Measurements from ENCODE around the gene FCRLB.
A peak's percentile ranks its signal among the peaks of the same experiment; 100 is the strongest.

FCRLB gene

GRCh38 chr1:161749509-161750407 is 28.4 kb downstream of the FCRLB start, which contains the start of gene DUSP12:
Gene DUSP12, plus strand, starts transcription at chr1:161749786. Its CDS starts 16 bp downstream, at chr1:161749802.
- Histone ChIP-seq H3K79me2 (ENCODE audit: insufficient read depth, low read length) (peaks cover 6% of the 10 kb centered on the region; the same call in 1 of the 2 replicates), H3K9ac (ENCODE audit: low read length) (peak within 1 kb of the TSS; percentile 78), H3K4me1 (ENCODE audit: insufficient read depth, low read length, severe bottlenecking) (peaks cover 33% of the 10 kb centered on the region), H3K9me2 (ENCODE audit: low read depth, low read length) (no peaks in the 10 kb centered on the region), H3K27me3 (ENCODE audit: insufficient read depth, low read length) (no peaks in the 10 kb centered on the region), H3K36me3 (ENCODE audit: insufficient read depth, low read length) (peaks cover 32% of the 10 kb centered on the region), H3K9me3 (ENCODE audit: low read length) (no peaks in the 10 kb centered on the region), H3K27ac (ENCODE audit: low read depth, low read length, poor library complexity, severe bottlenecking) (peak within 1 kb of the TSS; percentile 72), H3K4me2 (ENCODE audit: low read length) (peak within 1 kb of the TSS; percentile 81), H3F3A (ENCODE audit: insufficient read depth, low read length) (no peaks in the 10 kb centered on the region), H4K20me1 (ENCODE audit: insufficient read depth, low read length) (no peaks in the 10 kb centered on the region), H3K4me3 (ENCODE audit: low read depth, low read length, poor library complexity, severe bottlenecking) (peak within 1 kb of the TSS; percentile 91), H2AFZ (ENCODE audit: low read length) (peak within 1 kb of the TSS; percentile 61; the same call in 1 of the 2 replicates)
- no peak for TF ChIP-seq EZH2 (IDR thresholded peaks at IDR 0.05; ENCODE audit: borderline replicate concordance, low read length)
- TF ChIP-seq CTCF (IDR thresholded peaks at IDR 0.05; ENCODE audit: low read length) = peak; percentile 51

- no peak for TF ChIP-seq EZH2 (IDR thresholded peaks at IDR 0.05; ENCODE audit: borderline replicate concordance, low read length)
- TF ChIP-seq CTCF (IDR thresholded peaks at IDR 0.05; ENCODE audit: low read length) = peak; percentile 91
- H3K9me3 ChIP-seq (ENCODE audit: low read length) = no peaks in the 10 kb centered on the region
- H3K27me3 ChIP-seq (ENCODE audit: insufficient read depth, low read length) = no peaks in the 10 kb centered on the region
- no peaks in the 10 kb centered on the region for H4K20me1 ChIP-seq (ENCODE audit: insufficient read depth, low read length)
- no peak overlapping the region; the same call in 1 of the 2 replicates for H3K9ac ChIP-seq (ENCODE audit: low read length)
- H3K9me2 ChIP-seq (ENCODE audit: low read depth, low read length) = no peaks in the 10 kb centered on the region
- peak overlapping the region; percentile 70 for H3K4me2 ChIP-seq (ENCODE audit: low read length)
- H3K79me2 ChIP-seq (ENCODE audit: insufficient read depth, low read length) = peaks cover 12% of the 10 kb centered on the region
- no peak overlapping the region for H2AFZ ChIP-seq (ENCODE audit: low read length)
- H3K36me3 ChIP-seq (ENCODE audit: insufficient read depth, low read length) = peaks cover 2% of the 10 kb centered on the region
- H3F3A ChIP-seq (ENCODE audit: insufficient read depth, low read length) = no peaks in the 10 kb centered on the region
- H3K4me3 ChIP-seq (ENCODE audit: low read depth, low read length, poor library complexity, severe bottlenecking) = peak overlapping the region; percentile 46
- peak overlapping the region; percentile 66 for H3K27ac ChIP-seq (ENCODE audit: low read depth, low read length, poor library complexity, severe bottlenecking)
- H3K4me1 ChIP-seq (ENCODE audit: insufficient read depth, low read length, severe bottlenecking) = peaks cover 29% of the 10 kb centered on the region
Measured at GRCh38 chr1:161763522-161764098, 42.3 kb downstream of the FCRLB start.

GRCh38 chr1:161766102-161766981 is 45.0 kb downstream of the FCRLB start, which contains the start of gene ATF6:
Gene ATF6, plus strand, starts transcription at chr1:161766320. Its CDS starts 41 bp downstream, at chr1:161766361.
- Histone ChIP-seq H3K4me2 (ENCODE audit: low read length) (peak within 1 kb of the TSS; percentile 89), H3F3A (ENCODE audit: insufficient read depth, low read length) (no peaks in the 10 kb centered on the region), H3K9me2 (ENCODE audit: low read depth, low read length) (no peaks in the 10 kb centered on the region), H3K27me3 (ENCODE audit: insufficient read depth, low read length) (no peaks in the 10 kb centered on the region), H3K9me3 (ENCODE audit: low read length) (no peaks in the 10 kb centered on the region), H3K9ac (ENCODE audit: low read length) (peak within 1 kb of the TSS; percentile 94), H2AFZ (ENCODE audit: low read length) (peak within 1 kb of the TSS; percentile 66), H3K79me2 (ENCODE audit: insufficient read depth, low read length) (peaks cover 14% of the 10 kb centered on the region), H3K4me1 (ENCODE audit: insufficient read depth, low read length, severe bottlenecking) (peaks cover 35% of the 10 kb centered on the region), H3K36me3 (ENCODE audit: insufficient read depth, low read length) (no peaks in the 10 kb centered on the region), H3K27ac (ENCODE audit: low read depth, low read length, poor library complexity, severe bottlenecking) (peak within 1 kb of the TSS; percentile 72), H4K20me1 (ENCODE audit: insufficient read depth, low read length) (no peaks in the 10 kb centered on the region), H3K4me3 (ENCODE audit: low read depth, low read length, poor library complexity, severe bottlenecking) (peak within 1 kb of the TSS; percentile 94)
- TF ChIP-seq CTCF (IDR thresholded peaks at IDR 0.05; ENCODE audit: low read length) (no peak), EZH2 (IDR thresholded peaks at IDR 0.05; ENCODE audit: borderline replicate concordance, low read length) (no peak)
